C4-2B (cell line): ENCODE measurements around the gene RIMBP2.

Experiments used
- H3K27ac ChIP-seq: fragments of 450-650 bp; 2 replicates; pipeline ENCODE4 v1.5.1; 2017
- CTCF ChIP-seq: fragments of 450-650 bp; conservative IDR thresholded peaks from 2 replicates; pipeline ENCODE4 v1.5.1; 2017; ENCODE audit warnings: mild to moderate bottlenecking
- ZFX ChIP-seq: fragments of 450-650 bp; IDR thresholded peaks from 2 replicates; pipeline ENCODE4 v1.6.1; 2017

The RIMBP2 gene

GRCh38 chr12:130714591-130715149 is 1.4 kb downstream of the RIMBP2 start:
- no peak overlapping the region for H3K27ac ChIP-seq
- TF ChIP-seq CTCF, result no peak
- no peak for TF ChIP-seq ZFX

- no peak for TF ChIP-seq ZFX
- TF ChIP-seq CTCF, result no peak
- no peak overlapping the region for H3K27ac ChIP-seq
Measured at GRCh38 chr12:130714091-130714590, 2.0 kb downstream of the RIMBP2 start.

GRCh38 chr12:130713581-130713991 is 2.5 kb downstream of the RIMBP2 start:
- H3K27ac ChIP-seq, result no peak overlapping the region
- no peak for TF ChIP-seq ZFX
- no peak for TF ChIP-seq CTCF

- TF ChIP-seq CTCF (no peak), ZFX (no peak)
- no peak overlapping the region for H3K27ac ChIP-seq
Measured at GRCh38 chr12:130712346-130713065, 3.6 kb downstream of the RIMBP2 start.

- H3K27ac ChIP-seq, result no peak overlapping the region
- TF ChIP-seq CTCF (no peak), ZFX (no peak)
Measured at GRCh38 chr12:130711756-130712155, 4.3 kb downstream of the RIMBP2 start.

GRCh38 chr12:130710733-130711080 is 5.4 kb downstream of the RIMBP2 start:
- no peak overlapping the region for H3K27ac ChIP-seq
- no peak for TF ChIP-seq CTCF
- TF ChIP-seq ZFX, result no peak

GRCh38 chr12:130709971-130710732 is 5.9 kb downstream of the RIMBP2 start:
- H3K27ac ChIP-seq, result no peak overlapping the region
- no peak for TF ChIP-seq CTCF
- TF ChIP-seq ZFX, result no peak
